Neural cell (in vitro differentiated cells): ENCODE data around the gene RAD51B. TPM values are rescaled to one million over a fixed set of nuclear protein-coding genes. Genes with fewer than 3 reads are reported as not detected.

Source experiments
- H2AFZ ChIP-seq: fragments of 200-600, 300-800 bp; sonication (generic), shearing (Covaris generic); 2 replicates; pipeline ENCODE4 v1.6.0; 2014; ENCODE audit warnings: low read depth, mild to moderate bottlenecking, antibody characterized with exemption, low read length, moderate library complexity
- H3F3A ChIP-seq: fragments of 200-600 bp; shearing (Covaris generic); 2 replicates; pipeline ENCODE4 v1.6.1; 2016; ENCODE audit warnings: mild to moderate bottlenecking, moderate library complexity, mixed read lengths, antibody characterized with exemption, low read length; ENCODE audit not compliant: insufficient read depth, poor library complexity, severe bottlenecking
- H3K27ac ChIP-seq: fragments of 200-600, 300-800 bp; sonication (generic), shearing (Covaris generic); 2 replicates; pipeline ENCODE4 v1.5.1; 2014; ENCODE audit warnings: mild to moderate bottlenecking, low read length, moderate library complexity
- H3K27me3 ChIP-seq: fragments of 300-800, 200-600 bp; sonication (generic), shearing (Covaris generic); 2 replicates; pipeline ENCODE4 v1.6.0; 2014; ENCODE audit warnings: mild to moderate bottlenecking, low read depth, low read length, moderate library complexity; ENCODE audit not compliant: insufficient read depth
- H3K36me3 ChIP-seq: fragments of 300-800, 200-600 bp; sonication (generic), shearing (Covaris generic); 2 replicates; pipeline ENCODE4 v1.5.1; 2014; ENCODE audit warnings: mild to moderate bottlenecking, antibody characterized with exemption, low read length, moderate library complexity; ENCODE audit not compliant: insufficient read depth
- H3K4me2 ChIP-seq: fragments of 300-800, 200-600 bp; sonication (generic), shearing (Covaris generic); 2 replicates; pipeline ENCODE4 v1.6.0; 2014; ENCODE audit warnings: mild to moderate bottlenecking, low read length
- H3K4me3 ChIP-seq: fragments of 300-800, 200-600 bp; sonication (generic), shearing (Covaris generic); 2 replicates; pipeline ENCODE4 v1.5.1; 2014; ENCODE audit warnings: mild to moderate bottlenecking, low read length, moderate library complexity
- H3K79me2 ChIP-seq: fragments of 200-600 bp; shearing (Covaris generic); replicated peaks from 2 replicates; pipeline ENCODE4 v1.6.0; 2014; ENCODE audit warnings: mild to moderate bottlenecking, low read length, moderate library complexity; ENCODE audit not compliant: insufficient read depth
- H3K9ac ChIP-seq: fragments of 300-800, 200-600 bp; sonication (generic), shearing (Covaris generic); 2 replicates; pipeline ENCODE4 v1.6.1; 2016; ENCODE audit warnings: mild to moderate bottlenecking, low read length, mixed read lengths
- H3K9me2 ChIP-seq: fragments of 200-600 bp; shearing (Covaris generic); 2 replicates; pipeline ENCODE4 v1.6.1; 2016; ENCODE audit warnings: mild to moderate bottlenecking, low read length, mixed read lengths; ENCODE audit not compliant: insufficient read depth
- H3K9me3 ChIP-seq: fragments of 200-600, 300-800 bp; sonication (generic), shearing (Covaris generic); 2 replicates; pipeline ENCODE4 v1.6.1; 2016; ENCODE audit warnings: mild to moderate bottlenecking, mixed run types, low read length, moderate library complexity, mixed read lengths
- H4K20me1 ChIP-seq: fragments of 200-600 bp; shearing (Covaris generic); 2 replicates; pipeline ENCODE4 v1.6.1; 2016; ENCODE audit warnings: mild to moderate bottlenecking, mixed run types; ENCODE audit not compliant: insufficient read depth
- CTCF ChIP-seq: fragments of 450-650 bp; IDR thresholded peaks from 2 replicates; pipeline ENCODE4 v1.5.1; 2014; ENCODE audit warnings: antibody characterized with exemption, mild to moderate bottlenecking, moderate library complexity; ENCODE audit not compliant: poor library complexity, severe bottlenecking
- EP300 ChIP-seq: fragments of 450-650 bp; conservative IDR thresholded peaks from 2 replicates; pipeline ENCODE4 v1.6.1; 2014; ENCODE audit warnings: antibody characterized with exemption, mild to moderate bottlenecking, moderate library complexity; ENCODE audit not compliant: poor library complexity, severe bottlenecking
- EZH2 ChIP-seq: fragments of 200-600, 300-800 bp; shearing (Covaris generic), sonication (generic); IDR thresholded peaks from 2 replicates; pipeline ENCODE4 v1.6.1; 2014; ENCODE audit warnings: antibody characterized with exemption, low read length, borderline replicate concordance, mild to moderate bottlenecking; ENCODE audit not compliant: insufficient read depth, poor library complexity, severe bottlenecking
- MXI1 ChIP-seq: fragments of 450-650 bp; conservative IDR thresholded peaks from 2 replicates; pipeline ENCODE4 v1.6.1; 2014; ENCODE audit warnings: antibody characterized with exemption, mild to moderate bottlenecking; ENCODE audit not compliant: poor library complexity, severe bottlenecking
- POLR2AphosphoS5 ChIP-seq: IDR thresholded peaks from 2 replicates; pipeline ENCODE4 v1.6.1; 2012
- RAD21 ChIP-seq: fragments of 450-650 bp; conservative IDR thresholded peaks from 2 replicates; pipeline ENCODE4 v1.6.1; 2014; ENCODE audit warnings: antibody characterized with exemption, mild to moderate bottlenecking, moderate library complexity
- SMC3 ChIP-seq: fragments of 450-650 bp; conservative IDR thresholded peaks from 2 replicates; pipeline ENCODE4 v1.6.1; 2014; ENCODE audit warnings: antibody characterized with exemption, mild to moderate bottlenecking, moderate library complexity; ENCODE audit not compliant: poor library complexity
- TAF1 ChIP-seq: IDR thresholded peaks from 2 replicates; pipeline ENCODE4 v1.6.1; 2012; ENCODE audit warnings: low read depth
- polyA plus RNA-seq: library from polyadenylated mRNA; depleted of rRNA; stranded (reverse); fragments of >200 nt; gene quantifications from 2 replicates; pipeline ENCODE4 v1.2.3, GENCODE V29; 2014
- TF ChIP-seq, protein P1 (sequence below): IDR thresholded peaks from 2 replicates; pipeline ENCODE4 v1.6.1; 2012; ENCODE audit warnings: borderline replicate concordance

The RAD51B gene
- polyA plus RNA-seq, 1 donor from 2014 or later = 3.1 TPM

- Histone ChIP-seq H3K9me2 (no peaks in the 10 kb centered on the region), H3F3A (no peaks in the 10 kb centered on the region), H4K20me1 (no peaks in the 10 kb centered on the region), H3K27me3 (no peaks in the 10 kb centered on the region), H3K9ac (no peak overlapping the region), H3K79me2 (no peaks in the 10 kb centered on the region), H3K36me3 (no peaks in the 10 kb centered on the region), H3K4me3 (no peak overlapping the region), H2AFZ (no peak overlapping the region), H3K9me3 (no peaks in the 10 kb centered on the region), H3K27ac (no peak overlapping the region), H3K4me2 (no peak overlapping the region)
- TF ChIP-seq TAF1 (no peak), EZH2 (no peak), SMC3 (no peak)
These were observed 626.9 kb downstream of the RAD51B start for GRCh38 chr14:68446243-68447040.

DNA sequence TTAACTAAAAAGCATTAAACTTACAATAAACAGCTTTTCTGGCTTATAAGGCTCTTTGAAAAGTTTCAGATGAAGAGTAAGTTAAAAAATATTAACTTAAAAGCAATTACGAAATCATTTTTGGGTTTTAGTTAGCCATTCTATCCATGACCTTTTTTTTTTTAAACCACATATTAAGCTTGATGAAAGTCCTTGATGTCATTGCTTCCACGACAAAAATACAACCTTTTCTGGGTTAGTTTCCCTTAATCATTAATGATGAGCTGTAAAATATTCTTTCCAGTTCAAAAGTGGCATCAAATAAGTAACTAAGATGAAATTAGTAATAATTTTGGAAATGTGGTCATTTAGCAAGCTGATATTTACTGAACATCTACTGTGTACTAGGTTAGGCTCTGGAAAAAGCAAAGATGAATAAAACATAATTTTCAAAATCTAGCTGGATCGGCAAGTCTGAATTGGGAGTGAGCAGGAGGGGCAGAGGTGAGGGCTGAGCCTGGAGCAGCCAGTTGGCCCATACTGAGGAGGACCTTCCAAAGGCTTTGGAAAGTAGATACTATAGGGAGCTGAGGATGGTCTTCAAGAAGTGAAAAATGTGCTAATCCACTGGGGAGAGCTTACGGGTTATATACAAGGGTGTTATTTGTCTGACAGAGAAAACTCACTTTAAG is 628.1 kb downstream of the RAD51B start:
- Histone ChIP-seq H3K9ac (no peak overlapping the region), H3K9me3 (no peaks in the 10 kb centered on the region), H3K9me2 (no peaks in the 10 kb centered on the region), H3K79me2 (no peaks in the 10 kb centered on the region), H3K27me3 (no peaks in the 10 kb centered on the region), H3F3A (no peaks in the 10 kb centered on the region), H3K4me3 (no peak overlapping the region), H3K36me3 (no peaks in the 10 kb centered on the region), H3K4me2 (no peak overlapping the region), H4K20me1 (no peaks in the 10 kb centered on the region), H3K27ac (no peak overlapping the region), H2AFZ (no peak overlapping the region)
- TF ChIP-seq EP300 = no peak
- no peak for TF ChIP-seq MXI1

DNA sequence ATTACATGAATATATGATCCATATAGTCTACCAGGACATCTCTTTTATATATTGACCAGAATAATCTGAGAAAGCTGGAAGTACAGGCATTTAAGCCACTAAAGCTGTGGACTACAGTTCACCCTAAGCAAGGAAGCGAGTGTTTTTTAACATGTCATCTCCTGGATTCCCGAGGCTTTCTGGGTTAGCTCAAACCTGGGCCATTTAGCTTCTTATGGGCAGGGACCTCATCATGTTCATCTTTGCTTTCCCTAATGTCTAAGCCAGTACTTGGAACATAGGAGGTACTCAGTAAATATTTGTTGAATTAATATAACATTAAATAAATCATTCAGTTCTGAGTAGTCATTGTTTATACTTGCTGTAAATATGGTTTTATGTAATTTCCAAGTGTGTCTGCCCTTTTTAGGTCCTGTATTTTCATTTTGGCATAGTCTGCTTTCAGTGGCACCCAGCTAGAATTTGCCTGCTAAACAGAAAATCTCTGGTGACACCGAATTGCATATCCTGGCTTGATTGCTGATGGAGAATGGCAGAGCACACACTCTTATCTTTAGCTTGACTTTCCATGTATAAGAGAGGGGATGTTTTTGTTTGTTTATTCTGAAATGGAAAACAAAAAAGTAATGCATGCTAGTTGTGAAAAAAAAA is 628.8 kb downstream of the RAD51B start:
- H2AFZ ChIP-seq = no peak overlapping the region
- no peaks in the 10 kb centered on the region for H3K36me3 ChIP-seq
- TF ChIP-seq SMC3 (no peak), CTCF (no peak), MXI1 (no peak), POLR2AphosphoS5 (no peak), TAF1 (no peak), RAD21 (no peak), EZH2 (no peak), EP300 (no peak)
- TF ChIP-seq, protein P1, sequence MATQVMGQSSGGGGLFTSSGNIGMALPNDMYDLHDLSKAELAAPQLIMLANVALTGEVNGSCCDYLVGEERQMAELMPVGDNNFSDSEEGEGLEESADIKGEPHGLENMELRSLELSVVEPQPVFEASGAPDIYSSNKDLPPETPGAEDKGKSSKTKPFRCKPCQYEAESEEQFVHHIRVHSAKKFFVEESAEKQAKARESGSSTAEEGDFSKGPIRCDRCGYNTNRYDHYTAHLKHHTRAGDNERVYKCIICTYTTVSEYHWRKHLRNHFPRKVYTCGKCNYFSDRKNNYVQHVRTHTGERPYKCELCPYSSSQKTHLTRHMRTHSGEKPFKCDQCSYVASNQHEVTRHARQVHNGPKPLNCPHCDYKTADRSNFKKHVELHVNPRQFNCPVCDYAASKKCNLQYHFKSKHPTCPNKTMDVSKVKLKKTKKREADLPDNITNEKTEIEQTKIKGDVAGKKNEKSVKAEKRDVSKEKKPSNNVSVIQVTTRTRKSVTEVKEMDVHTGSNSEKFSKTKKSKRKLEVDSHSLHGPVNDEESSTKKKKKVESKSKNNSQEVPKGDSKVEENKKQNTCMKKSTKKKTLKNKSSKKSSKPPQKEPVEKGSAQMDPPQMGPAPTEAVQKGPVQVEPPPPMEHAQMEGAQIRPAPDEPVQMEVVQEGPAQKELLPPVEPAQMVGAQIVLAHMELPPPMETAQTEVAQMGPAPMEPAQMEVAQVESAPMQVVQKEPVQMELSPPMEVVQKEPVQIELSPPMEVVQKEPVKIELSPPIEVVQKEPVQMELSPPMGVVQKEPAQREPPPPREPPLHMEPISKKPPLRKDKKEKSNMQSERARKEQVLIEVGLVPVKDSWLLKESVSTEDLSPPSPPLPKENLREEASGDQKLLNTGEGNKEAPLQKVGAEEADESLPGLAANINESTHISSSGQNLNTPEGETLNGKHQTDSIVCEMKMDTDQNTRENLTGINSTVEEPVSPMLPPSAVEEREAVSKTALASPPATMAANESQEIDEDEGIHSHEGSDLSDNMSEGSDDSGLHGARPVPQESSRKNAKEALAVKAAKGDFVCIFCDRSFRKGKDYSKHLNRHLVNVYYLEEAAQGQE = no peak
- no peak overlapping the region for H3K4me2 ChIP-seq
- no peaks in the 10 kb centered on the region for H3F3A ChIP-seq
- H3K9ac ChIP-seq = no peak overlapping the region
- H3K27me3 ChIP-seq = no peaks in the 10 kb centered on the region
- H3K4me3 ChIP-seq = no peak overlapping the region
- no peaks in the 10 kb centered on the region for H3K9me3 ChIP-seq
- H3K27ac ChIP-seq = no peak overlapping the region
- no peaks in the 10 kb centered on the region for H3K9me2 ChIP-seq
- no peaks in the 10 kb centered on the region for H3K79me2 ChIP-seq
- H4K20me1 ChIP-seq = no peaks in the 10 kb centered on the region
